DOHH2 (cell line): Measurements from ENCODE around the gene RELB.

ENCODE experiments used
- CTCF ChIP-seq: fragments of 200-600 bp; sonication (generic); IDR thresholded peaks from one replicate; pipeline ENCODE4 v1.5.1; 2014; ENCODE audit warnings: antibody characterized with exemption, mild to moderate bottlenecking, low read depth, low read length; ENCODE audit not compliant: poor library complexity, severe bottlenecking
- EZH2phosphoT487 ChIP-seq: fragments of 200-600 bp; sonication (generic); IDR thresholded peaks from 2 replicates; pipeline ENCODE4 v1.6.1; 2017; ENCODE audit warnings: borderline replicate concordance, mild to moderate bottlenecking, antibody characterized with exemption, low read length, moderate library complexity, mixed read lengths

GRCh38 chr19:45070214-45070613, 69.0 kb downstream of the RELB start:
- no peak for TF ChIP-seq CTCF
- TF ChIP-seq EZH2phosphoT487, result no peak
